Upper lobe of right lung (tissue), 1 donor: ENCODE data around the gene RNF112. TPM values are rescaled to one million over a fixed set of nuclear protein-coding genes. Genes with fewer than 3 reads are reported as not detected.
"Not testable (repeated sequence)": the region's sequence is repeated elsewhere in the genome, so short reads cannot be mapped to it uniquely, and the experiment has no call there.

Experiments
- ATAC-seq: fragments of 200-7000 bp; cut with Tn5 transposase; one replicate; pipeline ENCODE4 v1.9.1; 2020; ENCODE audit warnings: mild to moderate bottlenecking, moderate library complexity
- DNase-seq: peaks from one replicate; pipeline ENCODE4 v3.0.0-alpha.2; 2020
- H3K27ac ChIP-seq: fragments of 200-600 bp; one replicate; pipeline ENCODE4 v1.8.0; 2022
- H3K27me3 ChIP-seq: fragments of 200-600 bp; one replicate; pipeline ENCODE4 v1.8.0; 2022; ENCODE audit warnings: mild to moderate bottlenecking
- H3K36me3 ChIP-seq: fragments of 200-600 bp; one replicate; pipeline ENCODE4 v1.8.0; 2022
- H3K4me1 ChIP-seq: fragments of 200-600 bp; one replicate; pipeline ENCODE4 v1.8.0; 2022
- H3K4me3 ChIP-seq: fragments of 200-600 bp; one replicate; pipeline ENCODE4 v1.8.0; 2022; ENCODE audit warnings: mild to moderate bottlenecking
- H3K9me3 ChIP-seq: fragments of 200-600 bp; one replicate; pipeline ENCODE4 v1.8.0; 2022
- CTCF ChIP-seq: fragments of 200-600 bp; IDR thresholded peaks from one replicate; pipeline ENCODE4 v1.8.0; 2022; ENCODE audit warnings: antibody characterized with exemption
- intact Hi-C: fragments of 100-400 bp; cut with DNase I; formaldehyde crosslinking; loops from one replicate; pipeline ENCODE4 v1.11.0; 2022
- total RNA-seq: library from RNA; stranded (reverse); fragmentation: NEBNext Ultra II Directional; extraction: Animal tissue kit (Norgen Biotek cat#: 25700); gene quantifications from one replicate; pipeline ENCODE4 v1.2.1, GENCODE V29; 2021
- donor health status: DM: no; HTN: yes; CAD: no; lungs with severe emphysema.

Gene RNF112
- total RNA-seq, 1 donor from 2014 or later, result 1.6 TPM

- H3K4me3 ChIP-seq, result no peak overlapping the region
- no peaks in the 10 kb centered on the region for H3K9me3 ChIP-seq
- intact Hi-C loops, result no loop called here
- ATAC-seq, result no peak
- H3K4me1 ChIP-seq, result no peaks in the 10 kb centered on the region
- DNase-seq, result no peak
- H3K27me3 ChIP-seq, result no peaks in the 10 kb centered on the region
- no peaks in the 10 kb centered on the region for H3K36me3 ChIP-seq
- no peak for TF ChIP-seq CTCF
- no peak overlapping the region for H3K27ac ChIP-seq
Measured at GRCh38 chr17:19433727-19434340, 22.8 kb downstream of the RNF112 start.

GRCh38 chr17:19440421-19440820, 29.4 kb downstream of the RNF112 start:
- no peak for TF ChIP-seq CTCF
- no peak for DNase-seq
- H3K4me3 ChIP-seq, result no peak overlapping the region
- no peak overlapping the region for H3K27ac ChIP-seq
- H3K4me1 ChIP-seq, result no peaks in the 10 kb centered on the region
- no peaks in the 10 kb centered on the region for H3K9me3 ChIP-seq
- no peak for ATAC-seq
- no peaks in the 10 kb centered on the region for H3K27me3 ChIP-seq
- no peaks in the 10 kb centered on the region for H3K36me3 ChIP-seq
- intact Hi-C loops, result no loop called here

- DNase-seq, ATAC-seq, H3K36me3 ChIP-seq, H3K4me1 ChIP-seq, H3K4me3 ChIP-seq, H3K27me3 ChIP-seq, H3K27ac ChIP-seq, H3K9me3 ChIP-seq, intact Hi-C loops: not testable (repeated sequence)
Measured at GRCh38 chr17:19441288-19441687, 30.3 kb downstream of the RNF112 start.

GRCh38 chr17:19442731-19443130, 31.7 kb downstream of the RNF112 start:
- DNase-seq (no peak), ATAC-seq (no peak)
- TF ChIP-seq CTCF, result no peak
- Histone ChIP-seq H3K4me1 (peaks cover 10% of the 10 kb centered on the region), H3K27me3 (no peaks in the 10 kb centered on the region), H3K27ac (no peak overlapping the region), H3K4me3 (no peak overlapping the region), H3K9me3 (no peaks in the 10 kb centered on the region), H3K36me3 (no peaks in the 10 kb centered on the region)
- intact Hi-C loops, result no loop called here

GRCh38 chr17:19443148-19443547, 32.1 kb downstream of the RNF112 start:
- peaks cover 14% of the 10 kb centered on the region for H3K4me1 ChIP-seq
- intact Hi-C loops, result no loop called here
- no peaks in the 10 kb centered on the region for H3K27me3 ChIP-seq
- H3K4me3 ChIP-seq, result no peak overlapping the region
- DNase-seq (no peak), ATAC-seq (no peak)
- H3K36me3 ChIP-seq, result no peaks in the 10 kb centered on the region
- no peak for TF ChIP-seq CTCF
- no peaks in the 10 kb centered on the region for H3K9me3 ChIP-seq
- H3K27ac ChIP-seq, result no peak overlapping the region

- DNase-seq, result no peak
Measured at GRCh38 chr17:19445105-19445504, 34.1 kb downstream of the RNF112 start.

GRCh38 chr17:19446577-19446976, 35.5 kb downstream of the RNF112 start:
- not testable (repeated sequence) for ATAC-seq, H3K9me3 ChIP-seq, H3K36me3 ChIP-seq, H3K27me3 ChIP-seq, H3K4me3 ChIP-seq, DNase-seq
- H3K4me1 ChIP-seq, result peaks cover 25% of the 10 kb centered on the region
- intact Hi-C loops, result loop anchor here (5.0 kb wide), 1 partner anchor 79 kb away; no protein-coding TSS in a partner anchor
- peak overlapping the region; percentile 42 for H3K27ac ChIP-seq

More at GRCh38 chr17:19445105-19445504, 34.1 kb downstream of the RNF112 start:
- intact Hi-C loops, result loop anchor here (5.0 kb wide), 1 partner anchor 78 kb away; no protein-coding TSS in a partner anchor
- no peak overlapping the region for H3K27ac ChIP-seq
- peaks cover 25% of the 10 kb centered on the region for H3K4me1 ChIP-seq
- no peak for TF ChIP-seq CTCF
- no peak for ATAC-seq
- no peaks in the 10 kb centered on the region for H3K9me3 ChIP-seq
- no peak overlapping the region for H3K4me3 ChIP-seq
- H3K36me3 ChIP-seq, result no peaks in the 10 kb centered on the region
- H3K27me3 ChIP-seq, result no peaks in the 10 kb centered on the region
